ENCODE data around the gene LDB2.

Gene LDB2

DNA sequence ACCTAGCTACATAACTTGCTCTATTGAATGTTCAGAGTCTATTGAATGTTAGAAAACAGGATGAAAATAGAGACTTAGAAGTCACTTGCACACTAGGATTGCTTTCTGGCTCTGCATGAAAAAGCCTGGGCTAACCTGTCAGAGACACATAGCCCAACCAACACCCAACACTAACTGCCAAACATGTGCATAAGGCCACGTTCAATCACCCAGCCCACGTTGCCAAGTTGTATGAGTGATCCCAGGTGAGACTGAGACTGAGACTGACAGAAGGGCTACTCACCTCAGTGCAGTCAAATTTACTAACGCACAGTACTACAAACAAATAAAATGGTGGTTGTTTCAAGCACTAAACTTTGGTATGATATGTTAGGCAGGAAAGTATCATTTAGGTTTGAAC, 61.0 kb downstream of the LDB2 start:
- DNase-seq, result no peak

DNA sequence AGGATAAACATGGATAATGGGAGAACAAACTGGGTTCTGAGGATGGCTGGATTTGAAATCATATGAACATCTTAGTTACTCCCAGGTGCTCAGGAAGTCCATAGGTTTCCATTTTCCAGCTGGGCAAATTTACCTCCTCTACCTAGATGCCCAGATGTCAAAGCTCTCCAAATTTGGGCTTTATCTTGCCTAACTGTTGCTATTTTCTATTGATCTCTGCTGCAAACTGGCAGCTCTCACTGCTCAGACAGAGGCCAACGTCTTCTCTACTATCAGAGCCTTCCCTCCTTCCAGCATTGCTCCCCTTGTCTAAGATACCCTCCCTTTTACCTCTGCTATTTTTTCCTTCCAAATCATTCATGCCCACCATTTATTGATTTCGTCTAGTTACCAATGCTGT, 62.1 kb downstream of the LDB2 start:
- DNase-seq, result no peak

DNA sequence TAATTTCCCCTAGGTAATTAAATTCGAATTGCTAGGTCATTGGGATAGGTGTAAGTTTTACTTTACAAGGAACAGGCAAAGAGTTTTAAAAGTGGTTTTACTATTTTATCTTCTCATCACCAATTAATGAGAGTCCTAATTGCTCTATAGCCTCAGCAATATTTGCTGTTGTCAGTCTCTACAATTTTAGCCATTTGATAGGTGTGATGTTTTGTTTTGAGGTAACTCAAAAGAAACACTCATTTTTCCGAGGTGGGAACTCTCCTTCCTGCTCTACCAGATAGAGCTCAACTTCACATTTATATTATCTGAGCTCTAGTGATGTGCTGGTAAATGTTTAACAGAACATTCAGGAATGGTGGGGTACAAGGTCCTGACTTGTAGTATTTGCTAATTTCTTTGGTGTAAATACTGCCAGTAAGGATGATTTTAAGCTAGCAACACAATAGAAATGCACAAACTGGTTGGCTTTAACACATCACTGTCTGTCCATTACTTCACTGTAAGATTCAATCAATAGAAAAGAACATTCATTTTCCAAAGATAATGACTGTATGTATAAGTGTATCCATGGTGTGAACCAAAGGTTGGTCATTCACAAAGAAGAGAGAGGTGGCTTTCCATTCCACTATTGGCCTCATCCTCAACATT, 62.7 kb downstream of the LDB2 start:
- DNase-seq, result no peak

DNA sequence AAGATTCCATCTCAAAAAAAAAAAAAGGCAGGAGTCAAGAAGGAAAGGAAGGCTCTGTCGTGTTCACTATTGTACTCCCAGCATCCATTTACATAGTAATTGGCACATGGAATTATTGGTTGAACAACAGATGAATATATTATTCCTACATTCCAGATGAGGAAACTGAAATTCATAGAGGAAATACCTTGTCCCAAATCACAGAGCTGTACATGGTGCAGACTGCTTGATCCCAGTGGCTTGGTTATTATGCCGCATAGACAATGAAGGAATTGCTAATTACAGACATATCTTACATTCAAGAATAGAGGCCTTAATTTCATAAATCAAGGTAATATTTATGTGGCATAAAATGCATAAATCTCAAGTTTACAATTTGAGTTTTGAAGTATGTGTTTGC, 63.6 kb downstream of the LDB2 start:
- no peak for DNase-seq

DNA sequence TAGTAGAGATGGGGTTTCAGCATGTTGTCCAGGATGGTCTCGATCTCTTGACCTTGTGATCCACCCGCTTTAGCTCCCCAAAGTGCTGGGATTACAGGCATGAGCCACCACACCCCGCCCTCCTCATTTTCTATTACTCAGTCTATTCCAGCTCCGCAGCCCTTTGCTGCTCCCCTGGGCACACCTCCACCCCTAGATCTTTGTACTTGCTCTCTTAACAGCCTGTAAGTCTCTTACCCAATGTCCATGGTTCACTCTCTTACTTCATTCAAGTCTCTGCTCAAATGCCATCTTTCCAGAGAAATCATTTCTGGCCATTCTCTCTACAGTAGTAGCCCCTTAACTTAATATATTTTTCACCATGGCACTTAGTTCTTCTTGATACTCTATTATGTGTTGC, 64.7 kb downstream of the LDB2 start:
- no peak for DNase-seq

DNA sequence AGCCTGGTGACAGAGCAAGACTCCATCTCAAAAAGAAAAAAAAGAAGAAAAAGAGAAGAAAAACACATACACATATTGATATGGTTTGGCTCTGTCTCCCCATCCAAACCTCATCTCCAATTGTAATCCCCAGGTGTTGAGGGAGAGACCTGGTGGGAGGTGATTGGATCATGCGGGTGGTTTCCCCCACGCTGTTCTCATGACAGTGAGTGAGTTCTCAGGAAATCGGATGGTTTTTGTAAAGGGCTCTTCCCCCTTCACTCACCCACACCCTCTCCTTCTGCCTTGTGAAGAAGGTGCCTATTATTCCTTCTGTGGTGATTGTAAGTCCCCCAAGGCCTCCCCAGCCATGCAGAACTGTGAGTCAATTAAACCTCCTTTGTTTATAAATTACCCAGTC, 68.4 kb downstream of the LDB2 start:
- no peak for DNase-seq

DNA sequence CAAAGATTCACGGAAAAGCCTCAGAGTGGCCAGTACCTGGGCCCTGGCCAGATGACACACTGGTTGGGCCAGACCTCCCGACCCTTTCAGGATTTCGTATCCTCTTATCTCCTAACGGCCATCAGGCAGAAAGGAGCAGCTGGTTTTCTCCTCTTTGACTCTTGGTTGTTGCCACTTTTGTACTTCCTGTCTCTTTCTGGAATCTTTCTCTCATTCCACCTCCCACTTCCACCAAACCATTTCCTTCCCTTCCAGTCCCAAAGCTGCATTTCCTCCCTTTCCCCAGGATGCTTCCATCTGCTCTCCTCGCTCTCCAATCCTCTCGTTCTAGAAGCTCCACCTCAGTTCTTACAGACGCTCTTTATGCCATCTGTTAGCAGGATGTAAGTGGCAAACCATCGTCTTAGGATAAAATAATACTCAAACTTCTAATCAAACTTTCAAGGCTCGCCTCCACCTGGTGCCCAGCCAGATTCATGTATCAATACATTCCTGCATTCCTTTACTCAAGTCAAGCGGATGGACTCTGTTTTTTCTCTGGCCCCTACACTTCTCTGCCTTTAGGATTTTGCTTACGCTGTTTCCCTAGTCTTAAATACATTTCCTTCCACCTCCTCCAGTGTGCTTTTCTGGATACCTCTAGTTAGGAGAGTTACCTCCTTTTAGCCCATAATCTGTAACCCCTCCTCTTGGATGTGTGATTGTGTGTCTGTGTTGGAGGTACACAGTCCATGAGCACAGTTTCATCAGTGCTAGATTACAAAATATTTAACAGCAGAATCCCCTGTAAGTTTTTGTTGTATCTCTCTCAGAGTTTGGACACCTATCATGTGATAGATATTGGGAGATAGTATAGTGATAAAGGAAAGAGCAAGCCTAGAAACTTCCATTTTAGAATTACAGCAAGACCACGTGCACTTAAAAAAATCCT, 70.4 kb downstream of the LDB2 start:
- DNase-seq, result no peak

DNA sequence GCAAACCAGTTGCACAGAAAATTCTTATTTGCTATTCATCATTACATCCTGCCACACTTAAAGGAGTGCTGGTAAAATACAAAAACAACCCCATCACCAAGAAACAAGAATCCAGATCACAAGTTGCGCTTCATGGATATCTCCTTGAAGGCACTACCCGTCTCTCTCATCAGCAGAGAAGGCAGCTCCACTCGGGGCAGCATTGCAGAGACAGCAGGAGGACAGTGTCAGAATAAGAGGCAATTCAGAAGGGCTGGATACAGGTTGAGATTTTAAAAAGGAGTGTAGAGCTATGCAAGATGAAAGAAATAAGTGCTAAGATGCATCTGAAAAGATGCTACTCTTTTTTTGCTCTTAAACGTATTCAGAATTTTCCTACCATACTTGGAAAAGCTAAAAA, 71.4 kb downstream of the LDB2 start:
- no peak for DNase-seq

DNA sequence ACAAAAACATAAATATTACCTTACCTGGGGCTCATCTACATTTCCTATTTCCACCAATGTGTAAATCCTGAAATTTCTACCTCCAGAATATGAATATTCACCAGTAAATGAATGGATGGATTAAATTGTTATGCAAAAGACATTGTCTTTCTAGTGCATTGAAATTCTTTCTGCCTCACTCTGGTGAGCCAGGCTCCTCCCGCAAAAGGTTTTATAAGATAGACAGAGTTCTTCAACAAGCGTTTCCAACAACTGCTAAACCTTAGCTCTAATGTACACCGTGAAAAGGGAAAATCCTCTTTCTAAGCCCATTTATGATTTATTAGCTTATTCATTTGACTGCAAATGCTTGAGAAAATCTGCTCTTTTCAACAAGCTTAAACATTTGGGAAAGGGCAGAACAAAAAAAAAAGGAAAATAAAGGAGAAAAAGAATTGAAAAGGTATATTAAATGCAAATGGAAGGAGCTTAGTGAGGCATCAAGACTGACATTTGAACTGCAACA, 72.0 kb downstream of the LDB2 start:
- no peak for DNase-seq

DNA sequence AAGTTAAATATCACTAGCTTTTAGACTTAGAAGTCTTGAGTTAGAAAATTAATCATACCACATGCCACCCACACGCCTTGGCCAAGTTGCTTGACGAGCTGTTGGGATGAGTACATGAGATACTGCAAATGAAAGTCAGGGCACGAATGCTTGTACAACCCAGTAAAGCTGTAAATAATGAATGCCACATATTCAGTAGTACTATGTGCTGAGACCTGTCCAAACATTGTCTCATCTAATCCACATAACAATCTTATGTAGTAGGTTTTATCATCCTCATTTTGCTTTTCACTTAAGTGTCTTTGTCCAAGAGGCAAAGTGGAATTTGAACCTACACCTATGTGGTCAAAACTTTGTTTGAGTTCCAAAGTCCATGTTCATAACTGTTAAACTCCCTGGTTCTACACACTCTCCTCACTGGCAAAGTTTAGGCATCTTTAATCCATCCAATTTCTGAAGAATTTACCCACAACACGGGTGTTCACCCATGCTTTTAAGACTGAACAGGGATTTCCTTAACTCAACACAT, 74.1 kb downstream of the LDB2 start:
- no peak for DNase-seq

DNA sequence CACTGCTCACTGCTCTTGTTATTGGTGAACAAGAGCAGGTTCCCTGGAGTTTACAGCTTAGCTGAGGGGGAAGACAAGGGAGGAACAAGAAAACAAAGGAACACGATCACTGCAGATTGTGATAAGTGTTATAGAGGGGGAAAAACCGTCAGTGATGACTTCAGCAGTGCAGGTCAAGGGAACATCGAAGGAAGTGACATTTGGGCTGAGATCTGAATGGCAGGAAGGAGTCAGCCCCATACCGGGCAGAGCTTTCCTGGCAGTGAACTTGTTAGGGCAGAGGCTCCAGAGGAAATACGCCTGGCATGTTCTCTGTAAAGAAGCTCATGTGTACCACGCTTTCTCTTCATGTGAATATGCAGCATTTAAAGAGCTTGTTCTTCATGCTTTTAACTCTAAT, 78.1 kb downstream of the LDB2 start:
- no peak for DNase-seq

DNA sequence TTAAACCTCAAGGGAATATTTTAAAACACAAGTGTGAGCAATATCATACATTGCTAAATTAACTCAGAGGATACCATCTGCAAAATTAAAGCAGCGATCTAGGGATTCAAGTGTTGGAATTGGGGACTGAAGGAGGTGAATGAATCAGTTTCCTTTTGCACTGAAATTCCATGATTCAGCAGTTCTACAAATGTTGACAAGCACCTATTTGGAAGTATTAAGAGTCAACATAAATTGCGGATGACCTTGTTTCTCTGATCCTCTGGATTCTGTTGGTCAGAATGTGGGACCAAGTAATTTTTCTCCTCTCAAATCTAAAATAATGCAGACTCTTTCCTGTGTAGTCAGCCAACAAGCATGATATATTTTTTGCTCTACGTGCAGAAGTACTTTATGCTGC, 78.8 kb downstream of the LDB2 start:
- DNase-seq, result no peak

DNA sequence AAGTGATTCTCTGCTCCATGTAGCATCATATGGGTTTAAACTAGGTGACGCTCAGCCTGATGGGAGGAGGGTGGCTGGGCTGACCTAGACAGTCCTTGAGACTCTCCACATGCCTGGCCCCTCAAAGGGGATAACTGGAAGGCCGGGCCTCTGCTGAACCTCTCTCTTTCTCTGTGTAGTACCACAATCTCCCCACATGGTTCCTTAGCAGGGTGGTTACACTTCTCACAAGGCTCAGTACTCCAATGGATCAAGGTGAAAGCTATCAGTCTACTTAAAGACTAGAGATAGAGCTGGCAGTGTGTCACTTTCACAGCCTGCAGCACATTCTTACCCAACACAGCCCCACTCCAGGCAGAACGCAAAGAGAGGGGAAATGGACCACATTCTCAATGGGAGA, 80.4 kb downstream of the LDB2 start:
- no peak for DNase-seq

DNA sequence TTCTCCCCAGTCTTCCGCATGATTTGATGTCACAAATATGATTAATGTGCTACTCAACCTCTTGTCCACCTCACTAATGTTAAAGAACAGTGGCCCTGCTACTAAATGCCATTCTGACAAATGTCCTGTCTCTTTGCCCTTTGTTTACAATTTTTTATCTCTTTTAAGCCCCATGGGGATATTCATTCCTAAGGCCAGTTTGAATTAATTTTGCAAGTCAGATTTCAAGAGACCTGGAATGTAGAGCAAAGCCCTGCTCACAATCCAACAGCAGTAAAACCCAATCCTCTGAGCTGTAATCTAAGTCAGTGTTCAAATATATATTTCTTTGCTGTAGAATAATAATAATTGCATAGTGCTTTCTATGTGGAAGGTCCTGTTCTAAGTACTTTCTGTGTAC, 81.2 kb downstream of the LDB2 start:
- no peak for DNase-seq

DNA sequence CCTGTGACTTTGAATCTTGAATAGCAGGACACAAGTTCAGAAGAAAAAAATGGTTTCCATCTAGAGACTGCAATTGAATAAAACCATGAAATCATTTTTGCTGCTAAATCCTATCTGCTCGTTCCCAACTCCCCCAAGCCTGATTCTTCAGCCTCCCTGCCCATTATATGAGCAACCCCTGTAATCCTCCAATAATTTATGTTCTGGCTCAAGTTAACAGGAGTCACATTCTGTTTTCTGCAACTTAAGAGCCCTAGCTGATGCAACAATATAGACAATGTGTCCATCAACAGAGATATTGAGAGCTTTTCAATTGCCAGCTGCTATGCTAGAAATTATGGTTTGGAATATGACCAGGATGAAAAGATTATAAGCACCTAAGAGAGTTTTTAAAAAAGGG, 84.1 kb downstream of the LDB2 start:
- DNase-seq, result no peak

DNA sequence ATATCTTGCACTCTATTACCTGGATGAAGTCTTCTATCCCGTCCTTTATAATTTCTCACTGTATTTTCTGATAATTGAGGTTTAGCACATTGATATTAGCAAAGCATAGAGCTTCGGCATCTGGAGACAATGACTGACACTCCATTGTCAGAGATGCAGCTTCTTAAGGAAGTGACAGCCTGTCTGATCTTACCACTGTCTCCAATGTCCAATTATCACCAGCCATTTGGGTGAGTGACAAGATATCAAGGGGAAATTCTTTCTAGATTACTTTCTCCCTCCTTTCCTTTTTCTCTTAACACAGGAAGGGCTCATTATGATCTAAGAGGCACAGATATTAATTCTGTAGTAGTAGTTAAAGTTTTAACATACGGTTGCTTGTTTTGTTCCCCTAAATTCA, 86.4 kb downstream of the LDB2 start:
- no peak for DNase-seq

DNA sequence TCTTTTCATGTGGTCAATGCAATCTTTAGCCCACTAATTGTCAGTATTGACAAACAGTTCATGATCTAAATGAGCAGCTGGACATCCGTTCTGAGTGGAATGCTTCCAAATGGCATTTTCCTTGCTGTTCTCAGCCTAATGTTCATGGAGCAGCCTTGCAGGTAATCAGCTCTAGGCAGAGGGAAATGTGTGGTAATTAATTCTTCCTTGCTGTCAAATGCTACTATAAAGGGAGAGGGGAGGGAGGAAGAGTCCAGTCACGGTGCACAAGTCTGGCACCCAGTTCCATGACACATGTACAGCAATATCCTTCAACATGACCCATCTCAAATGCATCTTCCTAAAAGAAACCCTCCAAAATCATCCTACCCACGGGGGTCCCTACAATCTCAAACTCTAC, 88.5 kb downstream of the LDB2 start:
- DNase-seq, result no peak

DNA sequence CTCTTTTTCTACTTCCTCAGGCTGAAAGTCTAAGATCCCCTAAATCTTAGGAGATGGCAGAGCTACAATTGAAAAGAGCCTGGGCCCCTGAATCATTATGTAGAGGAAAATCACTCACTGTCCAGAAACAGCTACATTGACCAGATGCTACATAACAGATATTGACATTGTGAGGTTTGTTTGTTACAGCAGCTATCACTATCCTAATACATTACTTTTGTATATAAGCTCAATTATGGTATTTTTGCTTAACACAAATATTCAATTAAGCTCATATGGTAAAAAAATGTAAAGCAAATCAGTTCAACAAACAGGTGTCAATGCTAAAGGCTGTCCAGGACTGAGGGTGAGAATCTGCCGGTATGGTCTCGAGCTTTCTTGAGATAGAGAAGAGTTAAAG, 89.4 kb downstream of the LDB2 start:
- DNase-seq, result no peak

DNA sequence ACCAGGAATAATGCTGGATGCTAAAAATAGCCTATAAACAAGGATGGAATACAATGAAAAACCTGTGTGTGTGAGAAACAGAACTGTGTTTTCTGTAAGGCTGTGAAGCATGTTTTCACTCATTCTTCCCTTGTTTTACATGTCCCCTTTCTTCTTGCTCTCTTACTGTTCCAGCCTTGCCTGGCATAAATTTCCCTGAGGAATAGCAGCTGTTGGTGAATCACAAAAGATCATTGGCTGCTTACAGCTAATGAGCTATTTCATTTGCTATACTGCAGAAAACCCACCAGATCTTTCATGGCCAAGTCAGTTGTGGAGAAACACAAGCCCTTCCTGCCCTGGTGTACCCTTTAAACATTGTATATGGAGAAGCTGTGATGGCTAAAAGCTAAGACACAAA, 91.1 kb downstream of the LDB2 start:
- DNase-seq, result no peak

DNA sequence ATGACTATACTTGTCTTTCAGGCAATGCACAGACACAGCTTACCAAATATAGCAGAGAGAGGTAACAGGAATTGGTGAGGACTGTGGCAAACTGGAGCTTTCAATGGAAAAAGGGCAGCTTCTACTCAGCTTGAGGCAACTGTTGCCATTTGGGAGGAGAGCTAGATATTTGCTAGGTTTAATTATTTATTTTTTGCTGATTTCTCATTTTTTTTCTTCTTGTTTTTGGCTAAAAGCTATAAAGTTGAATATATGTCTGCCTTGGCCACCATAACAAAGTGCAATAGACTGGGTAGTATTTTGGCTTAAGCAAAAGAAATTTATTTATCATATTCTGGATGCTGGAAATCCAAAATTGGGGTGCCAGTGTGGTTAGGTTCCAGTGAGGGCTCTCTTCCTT, 93.9 kb downstream of the LDB2 start:
- DNase-seq, result no peak

DNA sequence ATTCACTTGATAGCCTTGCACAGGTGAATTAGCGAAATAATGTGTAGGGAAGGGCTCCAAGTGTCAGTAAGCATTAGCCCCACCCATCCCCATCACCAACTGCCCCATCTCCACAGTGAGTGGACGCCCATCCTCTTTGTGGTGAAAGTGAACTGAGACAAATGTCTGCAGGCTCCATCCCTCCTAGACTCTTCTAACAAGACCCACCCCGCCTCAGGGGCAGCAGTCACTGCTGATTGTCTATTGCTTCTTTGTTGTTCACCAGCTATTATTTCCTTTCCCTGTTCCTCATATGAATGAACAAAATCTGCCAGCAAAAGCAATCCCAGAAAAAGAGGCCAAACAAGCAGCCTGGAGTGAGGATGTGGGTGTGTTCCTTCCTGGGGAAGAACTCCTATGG, 96.4 kb downstream of the LDB2 start:
- DNase-seq, result no peak

DNA sequence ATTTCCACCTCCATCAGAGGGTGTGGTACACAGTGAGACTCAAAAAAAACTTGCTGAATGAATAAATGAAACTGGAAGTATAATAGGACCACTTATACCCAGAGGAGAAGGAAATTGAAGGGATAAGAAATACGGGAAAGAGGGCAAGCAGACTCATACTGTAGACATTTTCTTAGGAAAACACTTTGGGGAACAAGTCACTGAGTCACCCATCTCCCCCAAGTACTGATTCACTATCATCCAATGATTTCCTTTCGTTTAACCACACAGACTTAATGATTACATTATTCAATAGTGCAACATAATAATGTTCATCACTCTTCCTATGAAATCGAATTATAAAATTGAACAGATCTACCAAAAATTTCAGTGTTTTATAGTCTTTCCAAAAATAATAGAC, 97.1 kb downstream of the LDB2 start:
- DNase-seq, result no peak

DNA sequence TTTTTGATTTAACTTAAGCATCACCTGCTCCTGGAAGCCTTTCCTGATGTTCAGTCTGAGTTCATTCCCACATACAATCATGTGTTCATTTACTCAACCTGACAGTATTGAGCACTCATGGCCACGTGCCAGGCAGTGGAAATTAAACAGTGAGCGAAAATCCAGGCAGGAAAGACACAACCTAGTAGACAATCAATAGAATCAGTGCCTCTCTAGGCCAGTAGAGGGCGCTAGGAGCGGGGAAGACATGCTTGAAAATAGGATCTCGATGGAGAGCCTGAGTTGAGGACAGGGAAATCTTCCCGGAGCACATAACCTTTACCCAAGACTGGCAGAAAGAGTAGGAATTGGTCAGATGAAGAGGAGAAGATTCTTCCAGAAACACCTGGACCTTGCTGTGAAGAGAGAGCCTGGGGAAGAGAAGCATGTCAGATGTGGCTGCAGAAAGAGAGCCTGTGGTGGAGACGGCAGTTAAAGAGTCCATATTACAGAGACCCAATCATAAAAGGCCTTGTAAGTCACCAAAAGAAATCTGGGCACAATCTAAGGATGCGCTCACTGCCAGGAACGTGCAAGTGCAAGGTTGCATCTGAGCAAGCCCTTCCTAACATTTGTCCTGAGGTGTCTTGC, 103.5 kb downstream of the LDB2 start:
- DNase-seq, result no peak

DNA sequence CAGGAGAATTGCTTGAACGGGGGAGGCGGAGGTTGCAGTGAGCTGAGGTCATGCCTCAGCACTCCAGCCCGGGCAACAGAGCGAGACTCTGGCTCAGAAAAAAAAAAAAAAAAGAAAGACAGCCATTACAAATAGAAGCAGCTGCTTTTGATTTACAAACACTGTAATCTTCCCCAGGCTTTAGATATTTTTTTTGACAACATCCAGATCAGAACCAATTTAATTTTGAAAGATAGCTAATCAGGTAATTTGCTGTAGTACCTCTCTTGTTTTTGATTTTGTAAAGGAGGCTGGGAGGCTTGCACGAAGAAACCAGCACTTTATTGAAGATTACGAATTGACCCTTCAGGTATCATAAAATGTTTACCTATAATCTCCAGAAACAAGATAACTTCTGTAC, 107.0 kb downstream of the LDB2 start:
- no peak for DNase-seq
